ENCODE data around the gene FOLR2.

Gene FOLR2

GRCh38 chr11:72236774-72237111 lies 20.1 kb downstream of the FOLR2 start:
- no peak for TF ChIP-seq CTCF (IDR thresholded peaks at IDR 0.05)
- H3K36me3 ChIP-seq = peaks cover 72% of the 10 kb centered on the region

GRCh38 chr11:72237112-72237931 lies 20.7 kb downstream of the FOLR2 start:
- Histone ChIP-seq H3K36me3 (peaks cover 66% of the 10 kb centered on the region), H3K27ac (no peak overlapping the region), H3K4me1 (ENCODE audit: control insufficient read depth in 1 of 2, insufficient read depth in 1 of 2, low read depth in 1 of 2, low read length in 1 of 2) (peaks cover 14 to 21% of the 10 kb centered on the region in 2 experiments), H3K27me3 (peaks cover 43% of the 10 kb centered on the region), H3K4me3 (ENCODE audit: low read depth in 1 of 2, low read length in 1 of 2) (no peak overlapping the region), H3K9me3 (no peaks in the 10 kb centered on the region)
- TF ChIP-seq CTCF (IDR thresholded peaks at IDR 0.05) = no peak

More at GRCh38 chr11:72236774-72237111, 20.1 kb downstream of the FOLR2 start:
- no peaks in the 10 kb centered on the region for H3K9me3 ChIP-seq
- H3K4me1 ChIP-seq (ENCODE audit: control insufficient read depth in 1 of 2, insufficient read depth in 1 of 2, low read depth in 1 of 2, low read length in 1 of 2) = peaks cover 14 to 21% of the 10 kb centered on the region in 2 experiments
- H3K4me3 ChIP-seq (ENCODE audit: low read depth in 1 of 2, low read length in 1 of 2) = no peak overlapping the region
- peaks cover 37% of the 10 kb centered on the region for H3K27me3 ChIP-seq
- H3K27ac ChIP-seq = no peak overlapping the region

GRCh38 chr11:72238040-72238450 lies 21.5 kb downstream of the FOLR2 start:
- Histone ChIP-seq H3K4me3 (ENCODE audit: low read depth in 1 of 2, low read length in 1 of 2) (no peak overlapping the region), H3K27ac (no peak overlapping the region), H3K27me3 (peaks cover 50% of the 10 kb centered on the region), H3K9me3 (no peaks in the 10 kb centered on the region), H3K4me1 (ENCODE audit: control insufficient read depth in 1 of 2, insufficient read depth in 1 of 2, low read depth in 1 of 2, low read length in 1 of 2) (peaks cover 14 to 21% of the 10 kb centered on the region in 2 experiments), H3K36me3 (peaks cover 59% of the 10 kb centered on the region)
- TF ChIP-seq CTCF (IDR thresholded peaks at IDR 0.05) = peak; percentile 67

- no peak for TF ChIP-seq CTCF (IDR thresholded peaks at IDR 0.05)
- Histone ChIP-seq H3K9me3 (no peaks in the 10 kb centered on the region), H3K27ac (no peak overlapping the region), H3K4me1 (ENCODE audit: control insufficient read depth in 1 of 2, insufficient read depth in 1 of 2, low read depth in 1 of 2, low read length in 1 of 2) (peaks cover 14 to 24% of the 10 kb centered on the region in 2 experiments), H3K27me3 (peaks cover 57% of the 10 kb centered on the region), H3K36me3 (peaks cover 52% of the 10 kb centered on the region), H3K4me3 (ENCODE audit: low read depth in 1 of 2, low read length in 1 of 2) (no peak overlapping the region)
These were observed 22.1 kb downstream of the FOLR2 start for GRCh38 chr11:72238492-72239312.

- H3K27me3 ChIP-seq = peaks cover 64% of the 10 kb centered on the region
- H3K27ac ChIP-seq = no peak overlapping the region
- H3K36me3 ChIP-seq = peaks cover 45% of the 10 kb centered on the region
- peak overlapping the region; percentile 17 to 38 for H3K4me3 ChIP-seq (ENCODE audit: low read depth in 1 of 2, low read length in 1 of 2)
- H3K4me1 ChIP-seq (ENCODE audit: control insufficient read depth in 1 of 2, insufficient read depth in 1 of 2, low read depth in 1 of 2, low read length in 1 of 2) = peaks cover 14 to 30% of the 10 kb centered on the region in 2 experiments
- H3K9me3 ChIP-seq = no peaks in the 10 kb centered on the region
- TF ChIP-seq CTCF (IDR thresholded peaks at IDR 0.05) = no peak
These were observed 22.8 kb downstream of the FOLR2 start for GRCh38 chr11:72239313-72239848.

Data from neutrophil (primary cell).